GM18519 (cell line): Measurements from ENCODE around the gene SNED1.

Experiments used
- ATAC-seq: cut with Tn5 transposase; IDR thresholded peaks from one replicate; pipeline ENCODE4 v1.9.1; 2021; ENCODE audit warnings: mild to moderate bottlenecking, moderate library complexity; ENCODE audit not compliant: unreplicated experiment, low FRiP score

SNED1 gene

GRCh38 chr2:241140445-241140840, 142.0 kb downstream of the SNED1 start:
- no peak for ATAC-seq

DNA sequence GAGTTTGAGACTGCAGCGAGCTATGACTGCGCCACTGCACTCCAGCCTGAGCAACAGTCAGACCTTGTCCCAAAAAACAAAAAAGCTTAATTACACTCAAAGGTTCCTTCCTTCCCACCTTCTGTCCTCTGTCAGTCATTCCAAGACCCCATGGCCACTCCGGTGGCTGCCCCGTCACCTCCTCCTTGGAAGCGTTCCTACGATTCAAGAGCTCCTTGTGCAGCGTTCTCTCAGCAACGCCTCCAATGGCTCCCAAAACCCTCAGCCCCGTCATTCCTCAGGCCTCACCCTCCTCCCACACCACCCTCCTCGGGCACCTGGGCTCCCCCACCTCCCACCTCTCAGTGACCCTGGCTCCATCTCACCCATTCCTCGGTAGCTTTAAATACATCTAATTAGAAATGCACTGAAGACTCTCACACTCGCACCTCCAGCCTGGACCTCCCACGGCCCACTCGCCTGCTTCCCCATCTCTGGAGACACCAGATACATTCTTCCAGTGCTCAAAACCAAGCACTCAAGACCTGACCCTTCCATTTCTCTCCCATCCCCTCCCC, 142.9 kb downstream of the SNED1 start:
- ATAC-seq, result no peak

- ATAC-seq, result no peak
These were observed 143.6 kb downstream of the SNED1 start for GRCh38 chr2:241142063-241142462.

DNA sequence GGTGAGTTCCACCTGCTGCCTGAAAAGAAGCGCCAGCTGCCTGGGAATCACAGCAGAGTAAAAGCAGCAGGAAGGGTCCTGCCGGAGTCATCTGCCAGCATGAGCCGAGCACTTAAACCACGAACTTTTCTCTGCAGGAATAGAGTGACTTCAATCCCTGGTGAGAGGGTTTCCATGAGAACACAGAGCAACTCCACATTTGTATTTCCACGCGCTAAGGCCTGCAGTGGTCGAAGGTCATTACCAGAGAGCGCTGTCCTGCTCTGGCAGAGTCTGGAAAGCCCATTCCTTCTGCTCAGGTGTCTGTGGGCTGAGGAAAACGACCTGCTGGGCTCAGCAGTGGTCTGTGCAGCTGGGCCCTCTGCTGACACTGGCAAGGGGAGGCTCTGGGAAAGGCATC, 144.2 kb downstream of the SNED1 start:
- no peak for ATAC-seq
